ENCODE measurements around the gene PUM1.

Gene PUM1

GRCh38 chr1:31036749-31037500 is 28.6 kb downstream of the PUM1 start:
- no peak for TF ChIP-seq CTCF (conservative IDR thresholded peaks at IDR 0.05)
- TF ChIP-seq ZFX (IDR thresholded peaks at IDR 0.05), result no peak
- H3K27ac ChIP-seq, result no peak overlapping the region

GRCh38 chr1:31033598-31033997 is 31.9 kb downstream of the PUM1 start:
- TF ChIP-seq CTCF (conservative IDR thresholded peaks at IDR 0.05), result no peak
- TF ChIP-seq ZFX (IDR thresholded peaks at IDR 0.05), result no peak
- no peak overlapping the region for H3K27ac ChIP-seq

- no peak overlapping the region for H3K27ac ChIP-seq
- TF ChIP-seq ZFX (IDR thresholded peaks at IDR 0.05) (no peak), CTCF (conservative IDR thresholded peaks at IDR 0.05) (no peak)
Observed at GRCh38 chr1:31032266-31032665, 33.3 kb downstream of the PUM1 start.

- no peak for TF ChIP-seq ZFX (IDR thresholded peaks at IDR 0.05)
- no peak for TF ChIP-seq CTCF (conservative IDR thresholded peaks at IDR 0.05)
- H3K27ac ChIP-seq, result no peak overlapping the region
Observed at GRCh38 chr1:31031330-31032143, 34.0 kb downstream of the PUM1 start.

- H3K27ac ChIP-seq, result no peak overlapping the region
- TF ChIP-seq ZFX (IDR thresholded peaks at IDR 0.05) (no peak), CTCF (conservative IDR thresholded peaks at IDR 0.05) (no peak)
Observed at GRCh38 chr1:31029026-31029425, 36.5 kb downstream of the PUM1 start.

- TF ChIP-seq ZFX (IDR thresholded peaks at IDR 0.05), result no peak
- TF ChIP-seq CTCF (conservative IDR thresholded peaks at IDR 0.05), result no peak
- no peak overlapping the region for H3K27ac ChIP-seq
Observed at GRCh38 chr1:31027693-31028526, 37.6 kb downstream of the PUM1 start.
